ENCODE data around the gene HOXA4.

DNA sequence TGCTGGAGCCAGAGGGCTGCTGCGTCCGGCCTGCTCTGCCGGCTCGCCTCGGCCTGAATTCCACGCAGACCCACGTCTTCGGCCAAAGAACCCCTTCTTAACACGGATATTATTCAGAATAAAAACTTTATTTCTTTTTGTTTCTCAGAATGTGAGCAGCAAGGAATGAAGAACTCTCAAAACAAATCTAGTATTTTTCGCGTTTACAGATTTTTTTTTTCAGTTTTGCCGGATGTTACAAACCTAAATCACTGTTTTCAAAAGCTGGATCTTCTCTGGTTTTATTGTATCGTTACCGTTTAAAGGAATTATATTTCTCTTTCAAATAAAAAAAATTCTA, 23.7 kb downstream of the HOXA4 start:
- TF ChIP-seq POLR2A (IDR thresholded peaks at IDR 0.05; ENCODE audit: low read depth, low read length) (no peak), POLR2AphosphoS5 (IDR thresholded peaks at IDR 0.05; ENCODE audit: low read depth, low read length) (no peak), TAF1 (IDR thresholded peaks at IDR 0.05; ENCODE audit: low read depth, low read length) (no peak), SPI1 (IDR thresholded peaks at IDR 0.05; ENCODE audit: low read depth, low read length) (no peak)
